Caco-2 (cell line): ENCODE results near the gene MAVS. TPM values are rescaled to one million over a fixed set of nuclear protein-coding genes. Genes with fewer than 3 reads are reported as not detected.
A peak's percentile ranks its signal among the peaks of the same experiment; 100 is the strongest.

ENCODE experiments used
- BruUV-seq: library from RNA; stranded (reverse); fragments of 400-500 nt; replicated peaks from 2 replicates; lab custom pipeline; 2021; lab: Mats Ljungman, UMichigan
- CTCF ChIA-PET: fragments of 300-600 bp; sonication (Branson Sonifier 250); formaldehyde crosslinking; loops from one replicate; lab custom pipeline; 2022; ENCODE audit warnings: antibody characterized with exemption; lab: Charles Lee
- POLR2A ChIA-PET: fragments of 300-600 bp; sonication (Branson Sonifier 250); formaldehyde crosslinking; loops from one replicate; lab custom pipeline; 2022; ENCODE audit warnings: antibody characterized with exemption; lab: Charles Lee
- DNase-seq, 2 experiments: peaks; one replicate each; pipeline versions ENCODE4 v3.0.0 to v3.0.0-alpha.2; 2020 to 2022
- H3K27me3 ChIP-seq: replicated peaks from 2 replicates; pipeline ENCODE4 v1.6.0; 2011; ENCODE audit warnings: low read length; ENCODE audit not compliant: control insufficient read depth, insufficient read depth
- H3K36me3 ChIP-seq: 2 replicates; pipeline ENCODE4 v1.5.1; 2011; ENCODE audit warnings: low read length; ENCODE audit not compliant: control insufficient read depth, insufficient read depth
- H3K4me1 ChIP-seq: fragments of 250-450 bp; sonication (Bioruptor Pico); 2 replicates; pipeline ENCODE4 v1.5.1; 2020; ENCODE audit warnings: mild to moderate bottlenecking
- H3K4me3 ChIP-seq: 2 replicates; pipeline ENCODE4 v1.5.1; 2011; ENCODE audit warnings: low read depth, mild to moderate bottlenecking, control low read depth, low read length
- H3K9me3 ChIP-seq: fragments of 250-450 bp; sonication (Bioruptor Pico); 2 replicates; pipeline ENCODE4 v1.5.1; 2020; ENCODE audit warnings: mild to moderate bottlenecking, moderate library complexity
- H3K27ac Mint-ChIP-seq: one replicate; pipeline ENCODE4 v1.8.0; 2022; ENCODE audit warnings: mixed read lengths; ENCODE audit not compliant: unreplicated experiment
- H3K27me3 Mint-ChIP-seq: one replicate; pipeline ENCODE4 v1.8.0; 2022; ENCODE audit warnings: mixed read lengths; ENCODE audit not compliant: insufficient read depth, unreplicated experiment
- H3K36me3 Mint-ChIP-seq: one replicate; pipeline ENCODE4 v1.8.0; 2022; ENCODE audit warnings: mild to moderate bottlenecking, mixed read lengths; ENCODE audit not compliant: insufficient read depth, unreplicated experiment
- H3K4me1 Mint-ChIP-seq: one replicate; pipeline ENCODE4 v1.8.0; 2022; ENCODE audit warnings: low read depth, mixed read lengths; ENCODE audit not compliant: unreplicated experiment
- H3K4me3 Mint-ChIP-seq: one replicate; pipeline ENCODE4 v1.8.0; 2022; ENCODE audit warnings: mild to moderate bottlenecking, moderate library complexity, mixed read lengths; ENCODE audit not compliant: unreplicated experiment
- H3K9me3 Mint-ChIP-seq: one replicate; pipeline ENCODE4 v1.8.0; 2022; ENCODE audit warnings: mixed read lengths; ENCODE audit not compliant: unreplicated experiment
- CTCF ChIP-seq, 2 experiments: fragments of 200-600 bp in 1 of 2; IDR thresholded peaks; 1 replicate in 1 of 2; 2 replicates in 1 of 2; pipeline versions ENCODE4 v1.5.1 to v1.8.0; 2011 to 2022; ENCODE audit warnings: antibody characterized with exemption in 1 of 2, control low read depth in 1 of 2, inconsistent platforms in 1 of 2, low read depth in 1 of 2, low read length in 1 of 2, mild to moderate bottlenecking in 1 of 2, moderate library complexity in 1 of 2; ENCODE audit not compliant: insufficient read depth in 1 of 2, severe bottlenecking in 1 of 2, unreplicated experiment in 1 of 2
- intact Hi-C: fragments of 100-400 bp; cut with micrococcal nuclease; formaldehyde crosslinking; loops from one replicate; pipeline ENCODE4 v1.10.0; 2022; ENCODE audit not compliant: unreplicated experiment
- total RNA-seq: library from RNA; stranded (reverse); gene quantifications from 2 replicates; pipeline ENCODE4 v1.2.3, GENCODE V29; 2022

The MAVS gene
- total RNA-seq, 1 experiment from 2014 or later: 56.4 TPM

- H3K4me1 ChIP-seq: no peaks in the 10 kb centered on the region
- Mint-ChIP-seq H3K9me3 (no peaks in the 10 kb centered on the region), H3K36me3 (peaks cover 97% of the 10 kb centered on the region), H3K4me3 (no peak overlapping the region), H3K27ac (peak overlapping the region; percentile 60), H3K27me3 (no peaks in the 10 kb centered on the region), H3K4me1 (no peaks in the 10 kb centered on the region)
- DNase-seq: no peak
- no peaks in the 10 kb centered on the region for H3K36me3 ChIP-seq
- intact Hi-C loops: no loop called here
- H3K9me3 ChIP-seq: no peaks in the 10 kb centered on the region
- CTCF ChIA-PET: no interaction called here
- no TSS peak for BruUV-seq
- no peak for TF ChIP-seq CTCF (IDR thresholded peaks at IDR 0.05; ENCODE audit: insufficient read depth in 1 of 2, low read depth in 1 of 2, low read length in 1 of 2, severe bottlenecking in 1 of 2, unreplicated experiment in 1 of 2)
- H3K27me3 ChIP-seq: no peaks in the 10 kb centered on the region
- H3K4me3 ChIP-seq: no peak overlapping the region
- POLR2A ChIA-PET: no interaction called here
Observed at GRCh38 chr20:3914446-3914845, 67.8 kb downstream of the MAVS start.

GRCh38 chr20:3915691-3916090 is 69.1 kb downstream of the MAVS start:
- BruUV-seq: no TSS peak
- H3K27ac Mint-ChIP-seq: no peak overlapping the region
- no peaks in the 10 kb centered on the region for H3K36me3 ChIP-seq
- H3K36me3 Mint-ChIP-seq: peaks cover 92% of the 10 kb centered on the region
- DNase-seq: no peak
- CTCF ChIA-PET: no interaction called here
- H3K4me1 Mint-ChIP-seq: no peaks in the 10 kb centered on the region
- intact Hi-C loops: no loop called here
- H3K4me1 ChIP-seq: no peaks in the 10 kb centered on the region
- POLR2A ChIA-PET: no interaction called here
- no peaks in the 10 kb centered on the region for H3K27me3 ChIP-seq
- H3K9me3 ChIP-seq: no peaks in the 10 kb centered on the region
- TF ChIP-seq CTCF (IDR thresholded peaks at IDR 0.05; ENCODE audit: insufficient read depth in 1 of 2, low read depth in 1 of 2, low read length in 1 of 2, severe bottlenecking in 1 of 2, unreplicated experiment in 1 of 2): no peak
- no peaks in the 10 kb centered on the region for H3K9me3 Mint-ChIP-seq
- H3K27me3 Mint-ChIP-seq: no peaks in the 10 kb centered on the region
- H3K4me3 Mint-ChIP-seq: no peak overlapping the region
- no peak overlapping the region for H3K4me3 ChIP-seq

- DNase-seq: no peak
- no peak overlapping the region for H3K27ac Mint-ChIP-seq
- ChIA-PET POLR2A (no interaction called here), CTCF (no interaction called here)
- no TSS peak for BruUV-seq
- Histone ChIP-seq H3K9me3 (no peaks in the 10 kb centered on the region), H3K4me3 (no peak overlapping the region), H3K27me3 (no peaks in the 10 kb centered on the region), H3K4me1 (no peaks in the 10 kb centered on the region), H3K36me3 (no peaks in the 10 kb centered on the region)
- intact Hi-C loops: no loop called here
- H3K4me3 Mint-ChIP-seq: no peak overlapping the region
- no peaks in the 10 kb centered on the region for H3K9me3 Mint-ChIP-seq
- no peak for TF ChIP-seq CTCF (IDR thresholded peaks at IDR 0.05; ENCODE audit: insufficient read depth in 1 of 2, low read depth in 1 of 2, low read length in 1 of 2, severe bottlenecking in 1 of 2, unreplicated experiment in 1 of 2)
- H3K4me1 Mint-ChIP-seq: no peaks in the 10 kb centered on the region
- H3K36me3 Mint-ChIP-seq: peaks cover 90% of the 10 kb centered on the region
- H3K27me3 Mint-ChIP-seq: no peaks in the 10 kb centered on the region
Observed at GRCh38 chr20:3916364-3916763, 69.7 kb downstream of the MAVS start.
